ENCODE data around the gene PDE1C. TPM values are rescaled to one million over a fixed set of nuclear protein-coding genes. Genes with fewer than 3 reads are reported as not detected.

Gene PDE1C
- total RNA-seq, 2 donors from 2014 or later = 0.26 to 0.60 TPM

- H3K36me3 ChIP-seq (ENCODE audit: control insufficient read depth, insufficient read depth, low read length) = no peaks in the 10 kb centered on the region
- H3K4me3 Mint-ChIP-seq = no peak overlapping the region
- no peak overlapping the region for H3K4me3 ChIP-seq (ENCODE audit: low read length)
- DNase-seq = no peak
- H3K4me1 Mint-ChIP-seq = peaks cover 3% of the 10 kb centered on the region
- peaks cover 35% of the 10 kb centered on the region for H3K27me3 Mint-ChIP-seq (ENCODE audit: insufficient read depth)
- TF ChIP-seq, protein P1, sequence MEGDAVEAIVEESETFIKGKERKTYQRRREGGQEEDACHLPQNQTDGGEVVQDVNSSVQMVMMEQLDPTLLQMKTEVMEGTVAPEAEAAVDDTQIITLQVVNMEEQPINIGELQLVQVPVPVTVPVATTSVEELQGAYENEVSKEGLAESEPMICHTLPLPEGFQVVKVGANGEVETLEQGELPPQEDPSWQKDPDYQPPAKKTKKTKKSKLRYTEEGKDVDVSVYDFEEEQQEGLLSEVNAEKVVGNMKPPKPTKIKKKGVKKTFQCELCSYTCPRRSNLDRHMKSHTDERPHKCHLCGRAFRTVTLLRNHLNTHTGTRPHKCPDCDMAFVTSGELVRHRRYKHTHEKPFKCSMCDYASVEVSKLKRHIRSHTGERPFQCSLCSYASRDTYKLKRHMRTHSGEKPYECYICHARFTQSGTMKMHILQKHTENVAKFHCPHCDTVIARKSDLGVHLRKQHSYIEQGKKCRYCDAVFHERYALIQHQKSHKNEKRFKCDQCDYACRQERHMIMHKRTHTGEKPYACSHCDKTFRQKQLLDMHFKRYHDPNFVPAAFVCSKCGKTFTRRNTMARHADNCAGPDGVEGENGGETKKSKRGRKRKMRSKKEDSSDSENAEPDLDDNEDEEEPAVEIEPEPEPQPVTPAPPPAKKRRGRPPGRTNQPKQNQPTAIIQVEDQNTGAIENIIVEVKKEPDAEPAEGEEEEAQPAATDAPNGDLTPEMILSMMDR (conservative IDR thresholded peaks at IDR 0.05) = no peak
- H3K9me3 ChIP-seq (ENCODE audit: control insufficient read depth, low read length) = no peaks in the 10 kb centered on the region
- no peak overlapping the region for H3K27ac Mint-ChIP-seq
- no peaks in the 10 kb centered on the region for H3K27me3 ChIP-seq (ENCODE audit: control insufficient read depth, insufficient read depth, low read length, poor library complexity, severe bottlenecking)
- 94% methylated on average over 2 of the region's 2 CpGs for WGBS, 2 experiments (ENCODE audit: insufficient coverage in 1 of 2, insufficient read length in 1 of 2)
- H3K36me3 Mint-ChIP-seq (ENCODE audit: low read depth) = peaks cover under 1% of the 10 kb centered on the region
- H3K9ac ChIP-seq (ENCODE audit: extremely low read depth, low read length, poor library complexity, severe bottlenecking) = no peak overlapping the region
- no peak overlapping the region for H3K27ac ChIP-seq (ENCODE audit: low read depth, low read length)
- no peaks in the 10 kb centered on the region for H3K4me1 ChIP-seq (ENCODE audit: control insufficient read depth, insufficient read depth, low read length)
- H3K9me3 Mint-ChIP-seq = peaks cover 1% of the 10 kb centered on the region
Observed at GRCh38 chr7:31995134-31995533, 75.1 kb downstream of the PDE1C start.

DNA sequence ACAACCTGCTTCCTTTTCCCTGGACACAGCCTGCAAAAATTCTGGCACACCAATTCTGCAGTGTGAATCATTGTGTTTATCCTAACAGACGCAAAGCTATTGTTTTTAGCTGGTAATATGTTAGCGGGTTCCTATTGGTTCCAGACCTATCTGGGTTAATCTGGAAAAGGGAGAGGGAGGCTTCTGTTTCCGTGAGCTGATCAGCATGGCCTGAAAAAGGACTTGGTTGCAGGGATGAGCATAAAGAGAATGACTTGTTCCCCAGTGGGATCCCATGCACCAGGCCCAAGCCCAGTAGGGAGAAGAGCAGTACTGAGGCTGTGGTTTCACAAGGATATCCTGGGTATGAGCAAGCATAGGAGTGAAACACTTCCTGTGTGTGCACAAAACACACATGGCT is 78.4 kb downstream of the PDE1C start:
- H3K27ac Mint-ChIP-seq = no peak overlapping the region
- no peak overlapping the region for H3K9ac ChIP-seq (ENCODE audit: extremely low read depth, low read length, poor library complexity, severe bottlenecking)
- no peaks in the 10 kb centered on the region for H3K36me3 Mint-ChIP-seq (ENCODE audit: low read depth)
- H3K4me3 ChIP-seq (ENCODE audit: low read length) = no peak overlapping the region
- no peak overlapping the region for H3K27ac ChIP-seq (ENCODE audit: low read depth, low read length)
- H3K27me3 ChIP-seq (ENCODE audit: control insufficient read depth, insufficient read depth, low read length, poor library complexity, severe bottlenecking) = no peaks in the 10 kb centered on the region
- no peak for DNase-seq
- WGBS, 2 experiments (ENCODE audit: insufficient coverage in 1 of 2, insufficient read length in 1 of 2) = 70 to 75% methylated on average over 2 to 3 of the region's 3 CpGs
- no peaks in the 10 kb centered on the region for H3K36me3 ChIP-seq (ENCODE audit: control insufficient read depth, insufficient read depth, low read length)
- H3K4me3 Mint-ChIP-seq = no peak overlapping the region
- H3K4me1 ChIP-seq (ENCODE audit: control insufficient read depth, insufficient read depth, low read length) = no peaks in the 10 kb centered on the region
- H3K27me3 Mint-ChIP-seq (ENCODE audit: insufficient read depth) = peaks cover 61% of the 10 kb centered on the region
- no peaks in the 10 kb centered on the region for H3K9me3 Mint-ChIP-seq
- TF ChIP-seq, protein P1 (conservative IDR thresholded peaks at IDR 0.05) = no peak
- H3K4me1 Mint-ChIP-seq = peaks cover 8% of the 10 kb centered on the region
- no peaks in the 10 kb centered on the region for H3K9me3 ChIP-seq (ENCODE audit: control insufficient read depth, low read length)

DNA sequence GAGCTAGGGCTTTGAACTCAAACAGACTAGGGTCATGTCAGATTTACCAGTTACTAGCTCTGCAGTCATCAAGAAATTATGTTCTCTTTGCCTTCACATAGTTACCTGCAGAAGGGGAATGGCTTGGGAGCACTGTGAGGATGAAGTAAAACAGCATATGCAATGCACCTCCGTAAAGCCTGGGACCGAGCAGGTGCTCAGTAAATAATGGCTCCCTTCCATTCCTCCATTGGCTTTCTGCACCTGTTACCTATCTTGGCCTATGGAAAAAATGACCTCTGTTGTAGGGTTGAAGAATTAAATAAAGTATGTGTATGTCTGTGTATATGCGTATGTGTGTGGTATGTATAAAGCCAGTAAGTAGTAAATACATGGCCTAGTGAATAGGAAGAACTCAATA is 78.8 kb downstream of the PDE1C start:
- Mint-ChIP-seq H3K9me3 (no peaks in the 10 kb centered on the region), H3K27ac (no peak overlapping the region), H3K36me3 (ENCODE audit: low read depth) (no peaks in the 10 kb centered on the region), H3K4me1 (peaks cover 10% of the 10 kb centered on the region), H3K27me3 (ENCODE audit: insufficient read depth) (peaks cover 65% of the 10 kb centered on the region), H3K4me3 (no peak overlapping the region)
- Histone ChIP-seq H3K4me3 (ENCODE audit: low read length) (no peak overlapping the region), H3K27ac (ENCODE audit: low read depth, low read length) (no peak overlapping the region), H3K9me3 (ENCODE audit: control insufficient read depth, low read length) (no peaks in the 10 kb centered on the region), H3K27me3 (ENCODE audit: control insufficient read depth, insufficient read depth, low read length, poor library complexity, severe bottlenecking) (no peaks in the 10 kb centered on the region), H3K9ac (ENCODE audit: extremely low read depth, low read length, poor library complexity, severe bottlenecking) (no peak overlapping the region), H3K36me3 (ENCODE audit: control insufficient read depth, insufficient read depth, low read length) (no peaks in the 10 kb centered on the region), H3K4me1 (ENCODE audit: control insufficient read depth, insufficient read depth, low read length) (no peaks in the 10 kb centered on the region)
- DNase-seq = no peak
- WGBS, 2 experiments (ENCODE audit: insufficient coverage in 1 of 2, insufficient read length in 1 of 2) = 96 to 100% methylated on average over 1 to 3 of the region's 3 CpGs
- TF ChIP-seq, protein P1 (conservative IDR thresholded peaks at IDR 0.05) = no peak

Data from endodermal cell (in vitro differentiated cells).